HG03354 (cell line): ENCODE data around the gene MYO18B.

ENCODE experiments used
- ATAC-seq: cut with Tn5 transposase; IDR thresholded peaks from one replicate; pipeline ENCODE4 v1.9.1; 2021; ENCODE audit warnings: mild to moderate bottlenecking; ENCODE audit not compliant: unreplicated experiment, poor library complexity, severe bottlenecking

Gene MYO18B

GRCh38 chr22:25929321-25929878 is 187.4 kb downstream of the MYO18B start:
- ATAC-seq: no peak

- no peak for ATAC-seq
These were observed 188.1 kb downstream of the MYO18B start for GRCh38 chr22:25930083-25930482.

GRCh38 chr22:25930788-25931310 is 188.9 kb downstream of the MYO18B start:
- no peak for ATAC-seq

- ATAC-seq: no peak
These were observed 191.3 kb downstream of the MYO18B start for GRCh38 chr22:25933158-25933788.

- no peak for ATAC-seq
These were observed 193.5 kb downstream of the MYO18B start for GRCh38 chr22:25935266-25936058.

GRCh38 chr22:25938151-25938550 is 196.2 kb downstream of the MYO18B start:
- no peak for ATAC-seq

- ATAC-seq: no peak
These were observed 197.4 kb downstream of the MYO18B start for GRCh38 chr22:25939384-25939783.

GRCh38 chr22:25940479-25940878 is 198.5 kb downstream of the MYO18B start:
- ATAC-seq: no peak

GRCh38 chr22:25941365-25941960 is 199.5 kb downstream of the MYO18B start:
- ATAC-seq: no peak

- no peak for ATAC-seq
These were observed 200.3 kb downstream of the MYO18B start for GRCh38 chr22:25942115-25942855.

- ATAC-seq: no peak
These were observed 200.9 kb downstream of the MYO18B start for GRCh38 chr22:25942856-25943411.

- no peak for ATAC-seq
These were observed 208.1 kb downstream of the MYO18B start for GRCh38 chr22:25950111-25950510.

- no peak for ATAC-seq
These were observed 211.3 kb downstream of the MYO18B start for GRCh38 chr22:25953276-25953675.

GRCh38 chr22:25953919-25954318 is 211.9 kb downstream of the MYO18B start:
- no peak for ATAC-seq

- no peak for ATAC-seq
These were observed 213.3 kb downstream of the MYO18B start for GRCh38 chr22:25955323-25955722.

- no peak for ATAC-seq
These were observed 214.8 kb downstream of the MYO18B start for GRCh38 chr22:25956801-25957200.

GRCh38 chr22:25959818-25960774 is 218.1 kb downstream of the MYO18B start:
- ATAC-seq: no peak

- ATAC-seq: no peak
These were observed 219.7 kb downstream of the MYO18B start for GRCh38 chr22:25961699-25962098.
